Lung (tissue), 12 donors: Measurements from ENCODE around the gene PAXX. TPM values are rescaled to one million over a fixed set of nuclear protein-coding genes. Genes with fewer than 3 reads are reported as not detected.

Source experiments
- ATAC-seq: fragments of 200-7000 bp; cut with Tn5 transposase; one replicate; pipeline ENCODE4 v1.9.1; 2020; ENCODE audit warnings: moderate number of reproducible peaks; ENCODE audit not compliant: insufficient read depth, low FRiP score
- DNase-seq, 3 donors: peaks; one replicate each; pipeline ENCODE4 v3.0.0-alpha.2; 2013 to 2017
- H3K27ac ChIP-seq, 2 donors: one replicate each; pipeline ENCODE4 v1.5.1; 2013; ENCODE audit warnings: mild to moderate bottlenecking in 2 of 2, moderate library complexity in 2 of 2, control low read depth in 1 of 2, inconsistent platforms in 1 of 2, low read depth in 1 of 2, low read length in 1 of 2
- H3K27me3 ChIP-seq, 3 donors: one replicate each; pipeline ENCODE4 v1.5.1; 2013; ENCODE audit warnings: low read length in 2 of 3; ENCODE audit not compliant: control insufficient read depth in 3 of 3, insufficient read depth in 3 of 3
- H3K36me3 ChIP-seq, 4 donors: one replicate each; pipeline ENCODE4 v1.5.1; 2013; ENCODE audit warnings: low read length in 4 of 4, mild to moderate bottlenecking in 1 of 4, moderate library complexity in 1 of 4; ENCODE audit not compliant: control insufficient read depth in 4 of 4, insufficient read depth in 4 of 4
- H3K4me1 ChIP-seq, 5 donors: one replicate each; pipeline ENCODE4 v1.5.1; 2013; ENCODE audit warnings: low read length in 5 of 5, mild to moderate bottlenecking in 2 of 5, moderate library complexity in 1 of 5; ENCODE audit not compliant: control insufficient read depth in 5 of 5, insufficient read depth in 5 of 5
- H3K4me3 ChIP-seq: one replicate; pipeline ENCODE4 v1.5.1; 2013; ENCODE audit warnings: mild to moderate bottlenecking, control low read depth, moderate library complexity
- H3K9ac ChIP-seq, 2 donors: one replicate each; pipeline ENCODE4 v1.5.1; 2013; ENCODE audit warnings: low read length in 2 of 2, control low read depth in 1 of 2; ENCODE audit not compliant: insufficient read depth in 1 of 2
- H3K9me3 ChIP-seq, 4 donors: one replicate each; pipeline ENCODE4 v1.5.1; 2013; ENCODE audit warnings: low read length in 3 of 4, mild to moderate bottlenecking in 1 of 4, moderate library complexity in 1 of 4; ENCODE audit not compliant: control insufficient read depth in 4 of 4, insufficient read depth in 3 of 4
- CTCF ChIP-seq: IDR thresholded peaks from 2 replicates; pipeline ENCODE4 v1.5.1; 2012; ENCODE audit warnings: mild to moderate bottlenecking; ENCODE audit errors: control extremely low read depth, extremely low read depth
- WGBS, 2 donors: extraction: QIAGEN DNeasy Blood & Tissue Kit; methylation state at CpG; one replicate each; pipeline ENCODE4 v1.1.7; 2013; 5-methylcytosine and 5-hydroxymethylcytosine counted together
- polyA plus RNA-seq, 2 donors: library from polyadenylated mRNA; stranded (reverse); fragments of 200-250 nt; gene quantifications; one replicate each; pipeline ENCODE4 v1.2.1, GENCODE V29; 2013
- total RNA-seq, 2 donors: library from RNA; depleted of rRNA in 1 of 2; stranded (reverse); fragments of >200 nt in 1 of 2; gene quantifications; one replicate each; pipeline ENCODE4 v1.2.1, GENCODE V29; 2014 to 2021
- donor health status: control.
- donor health status: control.
- donor health status: Bipolar disorder and iron deficiency.
- donor health status: healthy.
- donor health status: DM: yes; HTN: yes; CAD: no.

PAXX gene
- total and polyA plus RNA-seq, 4 donors = 16.6 to 172 (median 59.4) TPM

- no peak overlapping the region for H3K9ac ChIP-seq
- no peak for ATAC-seq
- H3K4me1 ChIP-seq = peaks cover 0 to 13% (median 4%) of the 10 kb centered on the region in 5 donors
- WGBS, 2 donors = 87 to 92% methylated on average over 35 to 44 of the region's 44 CpGs
- H3K27me3 ChIP-seq = no peaks in the 10 kb centered on the region
- no peak for DNase-seq
- no peaks in the 10 kb centered on the region for H3K36me3 ChIP-seq
- TF ChIP-seq CTCF = no peak
- no peak overlapping the region for H3K4me3 ChIP-seq
- no peaks in the 10 kb centered on the region for H3K9me3 ChIP-seq
- H3K27ac ChIP-seq = no peak overlapping the region
These were observed 39.1 kb upstream of the PAXX start for GRCh38 chr9:136952876-136953770.

DNA sequence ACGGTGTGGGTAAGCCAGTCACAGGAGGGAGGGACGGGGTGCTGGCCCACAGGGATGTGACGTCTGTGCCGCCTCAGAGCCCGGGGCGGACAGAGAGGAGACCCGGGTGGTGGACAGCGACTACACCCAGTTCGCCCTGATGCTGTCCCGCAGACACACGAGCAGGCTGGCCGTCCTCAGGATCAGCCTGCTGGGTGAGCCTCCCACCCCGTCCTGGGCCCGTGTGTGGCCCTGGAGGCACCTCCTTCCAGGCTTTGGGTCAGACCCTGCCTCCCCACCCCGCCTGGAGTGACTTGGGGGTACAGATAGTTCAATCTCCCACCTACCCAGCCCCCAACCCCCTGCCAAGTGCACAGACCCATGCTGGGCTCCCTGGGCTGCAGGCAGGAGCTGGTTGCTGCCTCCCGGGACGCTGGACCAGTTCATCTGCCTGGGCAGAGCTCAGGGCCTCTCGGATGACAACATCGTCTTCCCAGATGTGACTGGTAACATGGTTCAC is 38.4 kb upstream of the PAXX start:
- 87 to 91% methylated on average over 19 of the region's 19 CpGs for WGBS, 2 donors

DNA sequence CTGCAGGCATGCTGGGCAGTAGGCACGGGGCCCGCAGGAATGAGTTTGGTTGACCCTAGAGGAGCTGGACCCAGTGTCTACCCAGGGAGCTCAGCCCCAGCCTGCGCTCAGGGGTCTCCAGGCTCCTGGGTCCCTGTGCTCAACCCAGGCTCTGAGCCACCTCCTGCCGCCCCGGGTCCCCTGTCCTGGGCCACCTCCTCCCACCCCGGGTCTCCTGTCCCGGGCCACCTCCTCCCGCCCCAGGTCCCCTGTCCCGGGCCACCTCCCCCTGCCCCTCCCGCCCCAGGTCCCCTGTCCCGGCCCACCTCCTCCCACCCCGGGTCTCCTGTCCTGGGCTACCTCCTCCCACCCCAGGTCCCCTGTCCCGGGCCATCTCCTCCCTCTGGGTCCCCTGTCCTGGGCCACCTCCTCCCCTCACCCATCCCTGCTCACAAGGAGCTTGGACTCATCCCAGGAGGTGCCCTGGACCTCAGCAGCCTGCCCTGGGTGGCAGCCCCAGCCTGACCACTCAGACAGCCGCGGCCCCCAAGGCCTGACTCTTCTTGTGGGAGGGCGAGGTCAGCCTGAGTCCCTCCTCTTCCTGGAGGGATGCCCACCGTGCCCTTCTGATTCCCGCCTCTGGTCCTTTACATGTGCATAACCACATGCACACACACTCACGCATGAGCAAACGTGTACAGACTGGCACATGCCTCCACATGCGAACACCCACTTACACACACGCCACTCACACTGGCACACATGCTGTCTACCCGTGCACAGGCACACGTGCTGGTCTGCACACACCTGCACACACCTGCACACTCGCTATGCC is 37.7 kb upstream of the PAXX start:
- Histone ChIP-seq H3K4me3 (no peak overlapping the region), H3K9ac (no peak overlapping the region), H3K27ac (no peak overlapping the region), H3K36me3 (no peaks in the 10 kb centered on the region), H3K4me1 (peaks cover 0 to 13% (median 4%) of the 10 kb centered on the region in 5 donors), H3K9me3 (no peaks in the 10 kb centered on the region), H3K27me3 (no peaks in the 10 kb centered on the region)
- no peak for TF ChIP-seq CTCF
- WGBS, 2 donors = 87 to 92% methylated on average over 25 of the region's 25 CpGs
- DNase-seq (no peak), ATAC-seq (no peak)

More for the DNA sequence above, 38.4 kb upstream of the PAXX start:
- H3K9ac ChIP-seq = no peak overlapping the region
- no peak for DNase-seq
- no peak overlapping the region for H3K4me3 ChIP-seq
- no peaks in the 10 kb centered on the region for H3K27me3 ChIP-seq
- H3K27ac ChIP-seq = no peak overlapping the region
- no peak for ATAC-seq
- peaks cover 0 to 13% (median 4%) of the 10 kb centered on the region in 5 donors for H3K4me1 ChIP-seq
- H3K36me3 ChIP-seq = no peaks in the 10 kb centered on the region
- TF ChIP-seq CTCF = no peak
- H3K9me3 ChIP-seq = no peaks in the 10 kb centered on the region
